BJ (cell line): Measurements from ENCODE around the gene CHRNE. TPM values are rescaled to one million over a fixed set of nuclear protein-coding genes. Genes with fewer than 3 reads are reported as not detected.

Experiments
- CTCF ChIA-PET: fragments of 350-600 bp; formaldehyde crosslinking; extraction: SDS; loops from one replicate; lab custom pipeline; 2021; ENCODE audit warnings: antibody characterized with exemption, inconsistent platforms; lab: Yijun Ruan, JAX
- POLR2A ChIA-PET: fragments of 300-600 bp; sonication (Branson Sonifier 250); formaldehyde crosslinking; extraction: SDS; loops from one replicate; lab custom pipeline; 2021; ENCODE audit warnings: antibody characterized with exemption; lab: Charles Lee
- DNase-seq: peaks from one replicate; pipeline ENCODE4 v3.0.0-alpha.2; 2011; ENCODE audit warnings: low read depth
- H3K27me3 ChIP-seq: 2 replicates; pipeline ENCODE4 v1.6.0; 2011; ENCODE audit warnings: low read length; ENCODE audit not compliant: control insufficient read depth, insufficient read depth
- H3K36me3 ChIP-seq: 2 replicates; pipeline ENCODE4 v1.5.1; 2011; ENCODE audit warnings: low read length; ENCODE audit not compliant: control insufficient read depth, insufficient read depth
- H3K4me3 ChIP-seq: 2 replicates; pipeline ENCODE4 v1.5.1; 2011; ENCODE audit warnings: low read depth, mild to moderate bottlenecking, control low read depth, low read length
- CTCF ChIP-seq: IDR thresholded peaks from 2 replicates; pipeline ENCODE4 v1.5.1; 2011; ENCODE audit warnings: low read depth, mild to moderate bottlenecking, control low read depth, inconsistent platforms, low read length, moderate library complexity; ENCODE audit not compliant: insufficient read depth
- polyA plus RNA-seq: library from polyadenylated mRNA; depleted of rRNA; stranded (reverse); fragments of >200 nt; gene quantifications from 2 replicates; pipeline ENCODE4 v1.2.3, GENCODE V29; 2011

CHRNE gene
- polyA plus RNA-seq, 1 experiment: 0.36 TPM

- peak overlapping the region; percentile 92 for H3K4me3 ChIP-seq
- no peak for TF ChIP-seq CTCF
- ChIA-PET POLR2A (interaction anchor here (0.6 to 2.5 kb wide), 3 partner anchors 9 to 18 kb away, joined by 3 to 17 read pairs (median 3); partner anchors contain the start of genes RNF167 and SPAG7), CTCF (no interaction called here)
- no peaks in the 10 kb centered on the region for H3K27me3 ChIP-seq
- DNase-seq: no peak
- peaks cover 12% of the 10 kb centered on the region for H3K36me3 ChIP-seq
Measured at GRCh38 chr17:4949321-4950074, 46.6 kb upstream of the CHRNE start.

GRCh38 chr17:4948931-4949320, 46.0 kb upstream of the CHRNE start:
- H3K27me3 ChIP-seq: no peaks in the 10 kb centered on the region
- TF ChIP-seq CTCF: no peak
- H3K4me3 ChIP-seq: peak overlapping the region; percentile 92
- DNase-seq: peak; percentile 60
- H3K36me3 ChIP-seq: peaks cover 13% of the 10 kb centered on the region
- ChIA-PET CTCF (no interaction called here), POLR2A (interaction anchor here (0.6 to 2.5 kb wide), 2 partner anchors 9 to 18 kb away, joined by 3 to 17 read pairs; partner anchors contain the start of genes RNF167 and SPAG7)

- H3K27me3 ChIP-seq: no peaks in the 10 kb centered on the region
- ChIA-PET CTCF (interaction anchor here (1.3 kb wide), 1 partner anchor 39 kb away, joined by 4 read pairs; no protein-coding TSS in a partner anchor), POLR2A (interaction anchor here (0.6 to 2.5 kb wide), 2 partner anchors 8 to 19 kb away, joined by 3 to 17 read pairs; partner anchors contain the start of genes RNF167 and SPAG7)
- DNase-seq: peak; percentile 63
- TF ChIP-seq CTCF: no peak
- H3K4me3 ChIP-seq: peak within 1 kb of the TSS; percentile 92
- peaks cover 13% of the 10 kb centered on the region for H3K36me3 ChIP-seq
Measured at GRCh38 chr17:4948166-4948930, 45.5 kb upstream of the CHRNE start, which contains the start of gene PFN1. TSS of gene PFN1 (minus strand) at chr17:4948530. CDS start at chr17:4948394, 136 bp downstream.

GRCh38 chr17:4947411-4948165, 44.7 kb upstream of the CHRNE start:
- H3K4me3 ChIP-seq: peak overlapping the region; percentile 92
- no peaks in the 10 kb centered on the region for H3K27me3 ChIP-seq
- ChIA-PET CTCF (interaction anchor here (1.3 kb wide), 1 partner anchor 39 kb away, joined by 4 read pairs; no protein-coding TSS in a partner anchor), POLR2A (interaction anchor here (2.5 kb wide), 1 partner anchor 20 kb away, joined by 17 read pairs; the partner anchor contains the start of gene SPAG7)
- peaks cover 17% of the 10 kb centered on the region for H3K36me3 ChIP-seq
- no peak for DNase-seq
- no peak for TF ChIP-seq CTCF
